GM18868 (cell line): Measurements from ENCODE around the gene RNF222.

ENCODE experiments used
- ATAC-seq: cut with Tn5 transposase; IDR thresholded peaks from one replicate; pipeline ENCODE4 v1.9.1; 2021; ENCODE audit warnings: mild to moderate bottlenecking, moderate library complexity; ENCODE audit not compliant: unreplicated experiment

Gene RNF222, protein sequence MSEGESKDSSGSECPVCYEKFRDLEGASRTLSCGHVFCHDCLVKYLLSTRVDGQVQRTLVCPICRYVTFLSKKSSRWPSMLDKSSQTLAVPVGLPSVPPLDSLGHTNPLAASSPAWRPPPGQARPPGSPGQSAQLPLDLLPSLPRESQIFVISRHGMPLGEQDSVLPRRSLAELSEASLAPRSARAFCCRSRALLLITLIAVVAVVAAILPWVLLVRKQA

GRCh38 chr17:8397636-8398035 lies at the start of gene RNF222:
RNF222 (minus strand) TSS chr17:8397827; CDS start chr17:8393461, 4,366 bp downstream.
- ATAC-seq = no peak

- no peak for ATAC-seq
Measured at GRCh38 chr17:8445536-8445935, 47.9 kb upstream of the RNF222 start.

DNA sequence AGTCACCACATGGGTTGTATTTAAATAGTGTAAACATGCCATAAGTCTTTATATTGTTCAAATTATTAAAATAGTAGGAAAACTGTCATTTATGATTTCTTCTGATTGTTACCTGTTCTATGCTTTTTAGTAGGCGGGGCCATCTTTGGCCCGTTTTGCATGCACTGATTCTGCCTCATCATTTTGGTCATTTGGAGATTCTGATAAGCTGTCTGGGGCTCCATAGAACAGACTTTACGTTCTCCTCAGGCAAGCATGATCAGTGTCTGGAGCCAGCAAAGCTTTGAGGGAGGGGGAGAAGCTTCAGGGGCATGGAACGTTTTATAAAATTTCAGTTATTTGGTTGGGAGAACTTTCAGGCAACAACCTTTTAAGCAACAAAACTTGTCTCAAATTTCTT lies 46.9 kb upstream of the RNF222 start:
- no peak for ATAC-seq

DNA sequence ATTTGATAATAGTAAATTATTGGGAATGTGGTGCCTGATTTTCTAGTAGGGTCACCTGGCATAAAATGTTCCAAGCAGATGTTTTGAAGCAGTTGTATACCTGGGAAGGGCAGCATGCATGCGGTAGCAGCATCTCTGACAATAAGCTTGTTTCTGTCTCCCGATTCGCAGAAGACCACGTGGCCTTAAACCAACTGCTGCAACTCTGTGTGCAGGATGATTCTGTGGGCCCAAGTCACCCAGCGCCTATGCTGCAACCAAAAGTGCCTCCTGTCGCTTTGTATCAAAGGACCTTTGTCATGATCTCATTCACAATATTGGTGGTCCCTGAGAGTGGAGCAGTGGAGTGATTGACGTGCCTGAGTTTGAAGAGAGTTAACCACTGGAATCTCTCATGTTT lies 46.1 kb upstream of the RNF222 start:
- no peak for ATAC-seq

DNA sequence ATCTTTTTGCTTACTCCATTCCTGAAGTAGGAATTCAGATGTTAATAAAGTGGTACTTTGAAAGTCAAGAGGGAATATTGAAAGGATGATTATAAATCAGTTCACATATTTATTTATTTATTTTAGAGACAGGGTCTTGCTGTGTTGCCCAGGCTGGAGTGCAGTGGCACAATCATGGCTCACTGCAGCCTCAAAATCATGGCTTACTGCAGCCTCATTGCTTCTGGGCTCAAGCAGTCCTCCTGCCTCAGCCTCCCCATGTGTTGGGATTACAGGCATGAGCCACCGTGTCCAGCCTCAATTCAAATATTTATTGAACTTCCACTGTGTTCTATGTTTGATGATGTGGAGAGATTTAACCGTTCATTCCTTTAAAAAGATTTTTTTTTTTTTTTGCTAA lies 44.7 kb upstream of the RNF222 start:
- no peak for ATAC-seq

DNA sequence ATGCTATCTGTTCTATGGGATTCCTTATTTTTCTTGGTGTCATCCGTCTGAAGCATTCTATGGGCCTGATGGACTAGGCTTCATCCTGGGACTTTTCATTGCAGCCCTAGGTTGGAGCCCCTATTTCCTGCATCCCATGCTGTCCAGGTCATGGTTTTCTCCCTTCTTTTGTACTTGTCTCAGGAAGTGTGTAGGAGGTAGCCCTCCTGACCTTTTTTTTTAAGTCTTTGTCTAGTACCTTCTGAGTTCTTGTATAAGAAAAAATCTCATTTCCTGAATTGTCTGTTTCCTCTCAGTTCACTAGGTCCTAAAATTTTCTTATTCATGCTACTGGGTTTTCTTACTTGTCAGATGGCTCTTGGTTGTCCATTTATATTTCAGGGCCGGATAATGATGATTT lies 44.1 kb upstream of the RNF222 start:
- ATAC-seq = no peak

DNA sequence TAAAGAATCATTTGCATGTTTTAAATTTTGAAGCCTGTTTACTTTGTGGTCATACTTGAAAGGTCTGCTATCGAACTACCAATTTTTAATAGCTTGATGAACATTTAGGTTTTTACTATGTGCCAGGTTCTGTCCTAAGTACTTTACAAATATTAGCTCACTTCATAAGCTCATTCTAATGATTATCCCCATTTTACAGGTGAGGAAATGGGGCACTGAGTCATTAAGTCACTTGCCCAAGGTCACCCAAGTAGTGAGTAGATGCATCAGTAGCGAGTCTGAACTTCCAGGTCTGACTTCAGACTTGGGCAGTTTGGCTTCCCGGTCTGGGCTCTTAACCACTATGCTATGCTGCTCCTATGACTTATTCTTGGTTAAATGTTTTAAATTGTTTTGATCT lies 42.1 kb upstream of the RNF222 start:
- ATAC-seq = no peak

- no peak for ATAC-seq
Measured at GRCh38 chr17:8438441-8438840, 40.8 kb upstream of the RNF222 start.

DNA sequence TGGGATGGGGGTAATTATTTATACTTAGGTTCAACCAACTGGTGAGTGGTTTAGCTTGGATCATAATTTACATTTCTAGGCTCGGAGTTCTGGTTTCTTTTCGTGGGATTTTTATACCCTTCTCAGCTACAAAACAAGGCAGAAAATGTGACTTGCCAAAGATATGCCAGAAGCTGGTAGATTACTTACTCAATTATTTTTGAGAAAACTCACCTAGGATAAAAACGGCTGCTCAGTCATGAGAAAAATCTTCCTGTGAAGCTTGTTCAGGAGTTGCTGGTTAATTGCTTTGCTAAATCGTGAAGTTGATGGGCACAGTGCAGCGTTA lies 39.2 kb upstream of the RNF222 start:
- ATAC-seq = no peak

- ATAC-seq = peak; percentile 45
Measured at GRCh38 chr17:8436169-8436843, 38.7 kb upstream of the RNF222 start.

DNA sequence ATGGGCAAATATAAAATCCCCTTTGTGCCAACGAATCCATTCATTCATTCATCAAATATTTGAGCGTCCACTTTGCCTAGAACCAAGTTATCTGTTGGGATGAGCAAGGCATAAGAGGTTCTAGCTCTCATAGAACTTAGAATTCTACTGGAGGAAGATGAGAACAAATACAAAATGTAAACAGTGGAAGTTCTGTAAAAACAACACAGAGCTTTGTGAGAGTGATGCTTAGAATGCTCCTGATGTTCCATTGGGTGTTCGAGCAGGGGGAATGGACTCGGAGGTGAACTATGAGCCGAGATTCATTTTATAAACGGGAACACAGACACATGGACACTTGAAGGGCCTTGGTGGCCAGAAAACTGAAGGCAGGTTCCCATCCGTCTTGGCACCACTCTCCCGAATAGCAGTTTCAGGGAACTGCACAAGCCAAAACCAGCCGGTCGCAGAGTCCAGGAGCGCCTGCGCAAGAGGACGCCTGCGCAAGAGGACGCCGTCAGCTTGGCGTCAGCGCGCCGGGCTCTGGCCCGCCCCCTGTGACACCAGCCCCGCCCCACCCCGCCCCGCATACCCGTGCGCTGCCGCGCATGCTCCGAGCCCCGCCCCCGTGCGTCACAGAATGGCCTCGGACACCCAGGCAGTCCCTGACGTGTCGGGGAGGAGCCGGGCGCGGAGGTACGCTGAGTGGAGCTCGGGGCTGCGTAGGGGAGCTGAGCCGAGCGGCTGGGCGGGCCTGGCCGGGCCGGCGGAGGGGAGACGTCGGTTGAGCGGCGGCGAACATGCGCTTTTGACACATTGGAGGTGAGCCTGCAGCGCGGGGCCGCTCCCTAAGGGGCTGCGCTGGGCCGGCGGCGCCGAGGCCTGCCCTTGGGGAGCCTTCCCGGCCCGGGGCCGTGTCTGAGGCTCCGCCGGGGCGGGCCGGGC lies 37.9 kb upstream of the RNF222 start, which contains the start of gene NDEL1:
NDEL1 (plus strand) TSS at position 640 of the 924 bp plus-strand sequence. CDS start 8,388 bp downstream, outside the sequence.
- ATAC-seq = peak; percentile 96

DNA sequence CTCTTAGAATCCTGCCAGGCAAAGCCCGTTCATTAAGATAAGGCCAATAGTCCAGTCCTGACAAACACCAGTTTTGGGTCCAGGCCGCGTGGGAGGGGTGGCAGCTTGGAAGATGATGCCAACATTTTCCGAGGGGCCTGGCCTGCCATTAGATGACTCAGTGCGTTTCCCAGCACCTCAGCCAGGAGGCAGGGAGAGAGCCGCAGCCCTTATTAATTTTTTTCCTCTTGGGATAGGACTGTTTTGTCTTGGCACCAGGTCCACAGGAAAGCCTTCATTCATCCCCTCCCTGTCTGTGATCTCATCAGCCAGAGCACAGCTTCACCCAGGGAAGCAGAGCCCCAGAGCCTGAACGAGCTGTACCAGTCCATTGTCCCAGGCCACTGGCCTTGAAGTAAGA lies 33.3 kb upstream of the RNF222 start:
- no peak for ATAC-seq

- ATAC-seq = no peak
Measured at GRCh38 chr17:8426802-8427201, 29.2 kb upstream of the RNF222 start.

DNA sequence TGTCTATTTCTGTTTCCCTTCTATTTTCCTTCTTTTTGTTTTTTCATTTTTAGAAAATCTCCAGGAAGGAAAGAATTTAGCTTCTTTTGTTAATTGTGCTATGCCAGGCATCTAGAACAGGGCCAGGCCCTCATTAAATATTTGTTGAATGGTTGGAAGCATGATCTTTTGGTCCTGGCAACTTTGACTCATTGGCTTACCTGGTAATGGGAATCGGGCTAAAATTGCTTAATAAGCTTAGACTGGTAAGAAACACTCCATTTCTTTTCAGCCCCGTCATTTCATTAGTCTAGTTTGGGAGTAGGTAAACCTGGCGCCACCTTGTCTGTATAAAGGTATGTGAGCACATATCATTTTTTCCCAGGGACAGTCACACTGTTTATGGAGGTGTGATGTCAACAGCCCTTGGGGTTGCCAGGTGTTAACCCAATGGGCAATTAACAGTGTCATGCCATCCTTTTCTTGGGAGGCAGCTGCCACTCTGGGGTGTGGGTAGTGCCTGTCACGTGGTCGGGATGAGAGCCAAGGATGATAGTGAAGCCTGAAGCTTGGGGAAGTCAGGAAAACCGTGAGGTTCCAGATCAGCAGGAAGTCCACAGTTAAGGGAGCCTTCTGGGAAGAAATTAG lies 28.6 kb upstream of the RNF222 start:
- ATAC-seq = no peak

- no peak for ATAC-seq
Measured at GRCh38 chr17:8421571-8421970, 23.9 kb upstream of the RNF222 start.

DNA sequence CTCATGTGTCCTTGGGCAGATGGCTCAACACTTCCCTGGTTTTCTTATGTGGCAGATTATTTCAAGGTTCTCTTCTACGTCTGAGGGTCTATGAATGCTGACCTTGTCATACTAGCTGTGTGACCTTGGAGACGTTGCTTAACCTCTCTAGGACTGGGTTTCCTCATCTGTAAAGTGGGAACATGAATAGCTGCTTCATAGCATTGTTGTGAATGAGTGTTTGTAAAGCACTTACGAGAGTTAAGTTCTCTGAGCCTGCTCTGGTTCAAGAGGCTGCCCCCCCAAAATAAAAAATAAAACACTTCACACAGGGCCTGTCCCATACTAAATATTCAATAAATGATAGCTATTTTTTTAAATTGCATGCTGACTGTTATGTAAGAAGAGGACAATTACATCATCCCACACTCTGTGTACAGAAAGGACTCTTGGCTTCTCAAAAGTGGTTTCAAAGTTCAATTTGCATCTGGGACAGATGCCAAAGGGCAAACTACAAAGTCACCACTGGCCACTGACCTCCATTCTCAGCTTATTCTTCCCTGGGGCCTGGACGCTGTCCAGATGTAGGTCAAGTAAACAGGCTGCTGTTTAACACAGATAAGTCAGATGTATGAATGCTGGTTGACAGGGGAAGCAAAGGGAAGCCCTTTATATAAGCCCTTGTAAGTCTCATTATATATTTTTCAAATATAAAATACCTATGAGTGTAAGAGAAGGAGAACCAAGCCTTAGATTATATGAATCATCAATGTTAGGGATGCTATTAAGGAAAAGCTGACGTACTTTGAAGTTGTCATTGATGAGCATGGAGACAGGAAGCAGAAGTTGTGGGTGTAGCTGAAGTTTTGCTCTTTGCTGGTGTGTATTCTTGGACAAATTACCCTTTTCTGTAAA lies 22.7 kb upstream of the RNF222 start:
- ATAC-seq = no peak

- ATAC-seq = no peak
Measured at GRCh38 chr17:8419305-8419704, 21.7 kb upstream of the RNF222 start.

- no peak for ATAC-seq
Measured at GRCh38 chr17:8418471-8418870, 20.8 kb upstream of the RNF222 start.

DNA sequence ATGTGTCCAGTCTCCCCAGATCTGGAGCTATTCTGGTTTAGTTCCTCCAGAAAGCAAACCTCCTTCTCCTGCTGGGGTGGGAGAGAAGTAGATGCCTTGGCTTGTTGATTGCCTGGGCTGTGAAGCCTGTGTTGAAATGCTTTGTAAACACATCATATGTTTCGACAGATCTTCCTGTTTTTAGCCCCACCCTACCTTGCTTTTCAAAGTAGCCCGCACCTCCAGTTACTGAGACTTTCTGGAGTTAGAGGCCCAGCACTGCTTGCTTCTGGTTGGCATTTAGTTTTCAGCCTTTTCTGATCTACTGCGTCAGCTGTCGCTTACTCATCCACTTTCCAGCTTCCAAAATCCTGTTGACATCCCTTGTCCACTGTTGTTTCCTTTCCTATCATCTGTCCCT lies 20.2 kb upstream of the RNF222 start:
- ATAC-seq = no peak

DNA sequence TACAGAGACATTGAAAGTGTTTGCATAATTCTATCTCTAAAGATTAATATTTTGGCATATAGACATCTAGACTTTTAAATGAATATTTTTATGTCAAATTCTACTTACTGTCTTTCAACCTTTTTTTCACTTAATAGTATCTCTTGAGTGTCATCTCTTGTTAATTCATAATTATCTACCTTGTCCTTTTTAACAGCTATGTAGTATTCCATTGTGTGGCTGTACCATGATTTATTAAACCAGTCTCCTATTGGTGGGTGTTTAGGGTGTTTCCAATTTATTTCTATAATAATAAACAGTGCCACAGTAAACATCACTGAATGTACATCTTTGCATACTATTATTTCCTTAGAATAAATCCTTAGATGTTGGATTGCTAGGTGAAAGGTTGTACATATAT lies 16.3 kb upstream of the RNF222 start:
- ATAC-seq = no peak
